Fibroblast of skin of abdomen (primary cell): ENCODE measurements around the gene TP63.
A peak's percentile ranks its signal among the peaks of the same experiment; 100 is the strongest.

Experiments used
- DNase-seq: peaks from one replicate; pipeline ENCODE4 v3.0.0-alpha.2; 2013

The TP63 gene

GRCh38 chr3:189937302-189938127, 306.3 kb downstream of the TP63 start:
- DNase-seq: peak; percentile 97

GRCh38 chr3:189941125-189941524, 309.9 kb downstream of the TP63 start:
- DNase-seq: no peak

GRCh38 chr3:189941679-189942078, 310.5 kb downstream of the TP63 start:
- DNase-seq: peak; percentile 55

GRCh38 chr3:189942948-189943347, 311.8 kb downstream of the TP63 start:
- DNase-seq: no peak

- no peak for DNase-seq
These were observed 313.3 kb downstream of the TP63 start for GRCh38 chr3:189944285-189945145.

- no peak for DNase-seq
These were observed 314.9 kb downstream of the TP63 start for GRCh38 chr3:189945935-189946709.
